Choroid plexus epithelial cell (primary cell): Measurements from ENCODE around the gene RRP12.
A peak's percentile ranks its signal among the peaks of the same experiment; 100 is the strongest.

Experiments
- DNase-seq: peaks from one replicate; pipeline ENCODE4 v3.0.0-alpha.2; 2010; ENCODE audit warnings: low read depth
- H3K4me3 ChIP-seq: 2 replicates; pipeline ENCODE4 v1.5.1; 2011; ENCODE audit warnings: low read depth, mild to moderate bottlenecking, control low read depth, low read length, moderate library complexity
- TF ChIP-seq, protein P1 (sequence below): conservative IDR thresholded peaks from 2 replicates; pipeline ENCODE4 v1.5.1; 2011; ENCODE audit warnings: low read depth, mild to moderate bottlenecking, control low read depth, inconsistent platforms, low read length, moderate library complexity

Gene RRP12

DNA sequence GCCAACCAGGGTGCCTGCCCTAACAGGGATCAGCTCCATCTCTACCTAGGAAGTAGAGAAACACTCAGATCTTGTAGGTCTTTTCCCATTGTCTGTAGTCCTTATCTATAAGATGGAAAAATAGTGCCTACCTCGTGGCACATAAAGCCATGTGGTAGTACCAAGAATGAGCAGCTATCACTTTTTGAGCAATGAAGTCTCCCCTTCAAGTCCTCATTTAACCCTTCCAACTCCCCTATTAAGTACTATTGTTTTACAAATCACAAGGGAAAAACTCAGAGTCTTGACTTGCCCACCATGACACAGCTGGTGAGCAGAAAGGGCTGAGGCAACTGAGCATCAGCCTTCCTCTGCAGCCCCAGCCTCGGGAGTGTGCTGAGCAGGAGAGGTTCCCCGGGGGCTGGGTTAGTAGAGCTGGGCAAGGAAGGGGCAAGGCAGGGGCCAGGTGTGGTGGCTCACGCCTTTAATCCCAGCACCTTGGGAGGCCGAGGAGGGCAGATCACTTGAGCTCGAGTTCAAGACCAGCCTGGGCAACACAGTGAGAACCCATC lies 69.9 kb downstream of the RRP12 start:
- DNase-seq = no peak
- no peak overlapping the region for H3K4me3 ChIP-seq
- TF ChIP-seq, protein P1, sequence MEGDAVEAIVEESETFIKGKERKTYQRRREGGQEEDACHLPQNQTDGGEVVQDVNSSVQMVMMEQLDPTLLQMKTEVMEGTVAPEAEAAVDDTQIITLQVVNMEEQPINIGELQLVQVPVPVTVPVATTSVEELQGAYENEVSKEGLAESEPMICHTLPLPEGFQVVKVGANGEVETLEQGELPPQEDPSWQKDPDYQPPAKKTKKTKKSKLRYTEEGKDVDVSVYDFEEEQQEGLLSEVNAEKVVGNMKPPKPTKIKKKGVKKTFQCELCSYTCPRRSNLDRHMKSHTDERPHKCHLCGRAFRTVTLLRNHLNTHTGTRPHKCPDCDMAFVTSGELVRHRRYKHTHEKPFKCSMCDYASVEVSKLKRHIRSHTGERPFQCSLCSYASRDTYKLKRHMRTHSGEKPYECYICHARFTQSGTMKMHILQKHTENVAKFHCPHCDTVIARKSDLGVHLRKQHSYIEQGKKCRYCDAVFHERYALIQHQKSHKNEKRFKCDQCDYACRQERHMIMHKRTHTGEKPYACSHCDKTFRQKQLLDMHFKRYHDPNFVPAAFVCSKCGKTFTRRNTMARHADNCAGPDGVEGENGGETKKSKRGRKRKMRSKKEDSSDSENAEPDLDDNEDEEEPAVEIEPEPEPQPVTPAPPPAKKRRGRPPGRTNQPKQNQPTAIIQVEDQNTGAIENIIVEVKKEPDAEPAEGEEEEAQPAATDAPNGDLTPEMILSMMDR = no peak

- no peak for DNase-seq
- TF ChIP-seq, protein P1 = no peak
- no peak overlapping the region for H3K4me3 ChIP-seq
Observed at GRCh38 chr10:97329766-97330165, 71.4 kb downstream of the RRP12 start.

GRCh38 chr10:97328646-97329453 lies 72.3 kb downstream of the RRP12 start:
- DNase-seq = peak; percentile 39
- H3K4me3 ChIP-seq = no peak overlapping the region
- TF ChIP-seq, protein P1 = no peak

DNA sequence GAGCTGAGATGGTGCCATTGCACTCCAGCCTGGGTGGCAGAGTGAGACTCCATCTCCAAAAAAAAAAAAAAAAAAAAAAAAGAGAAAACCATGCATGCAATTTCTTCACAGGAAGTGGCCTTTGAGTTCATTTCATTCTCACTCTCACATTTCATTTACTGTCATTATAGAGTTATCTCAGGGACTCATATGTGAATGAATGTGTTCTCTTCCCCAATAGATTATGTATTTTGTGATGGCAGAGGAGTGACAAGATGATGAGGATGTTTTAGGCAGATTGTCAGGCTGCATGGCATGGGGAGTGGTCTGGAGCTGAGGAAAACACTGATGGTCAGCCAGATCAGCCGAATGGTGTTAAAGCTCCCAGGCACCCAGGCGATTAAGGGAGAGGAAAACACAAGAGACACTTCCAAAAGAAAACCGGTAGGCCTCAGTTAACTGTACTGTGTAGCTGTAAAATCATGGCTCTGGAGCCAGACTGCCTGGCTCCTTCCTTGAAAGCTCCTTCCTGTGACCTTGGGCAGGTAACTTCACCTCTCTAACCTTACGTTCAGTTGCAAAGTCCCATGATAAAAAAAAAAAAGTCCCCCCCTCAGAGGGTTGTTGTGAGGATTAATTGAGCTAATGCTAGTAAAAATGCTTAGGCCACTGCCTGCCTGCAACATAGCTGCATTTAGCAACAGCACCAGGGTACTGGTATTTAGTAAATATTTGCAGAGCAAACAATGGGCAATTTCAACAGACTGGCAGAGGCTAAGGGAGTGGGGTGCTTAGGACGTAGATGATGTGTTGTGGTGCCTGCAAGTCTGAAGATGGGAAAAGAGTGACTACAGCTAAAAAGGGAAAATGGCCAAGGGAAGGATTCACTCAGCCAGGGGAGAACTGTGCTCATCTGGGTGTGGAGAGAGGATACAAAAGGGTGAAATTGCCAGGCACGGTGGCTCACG lies 73.5 kb downstream of the RRP12 start:
- no peak overlapping the region for H3K4me3 ChIP-seq
- DNase-seq = no peak
- TF ChIP-seq, protein P1 = no peak

GRCh38 chr10:97325754-97326153 lies 75.4 kb downstream of the RRP12 start:
- TF ChIP-seq, protein P1 = no peak
- DNase-seq = no peak
- no peak overlapping the region for H3K4me3 ChIP-seq

GRCh38 chr10:97323501-97323900 lies 77.6 kb downstream of the RRP12 start:
- H3K4me3 ChIP-seq = no peak overlapping the region
- TF ChIP-seq, protein P1 = no peak
- no peak for DNase-seq
